Bronchial smooth muscle cell (primary cell): ENCODE results near the gene OXNAD1. TPM values are rescaled to one million over a fixed set of nuclear protein-coding genes. Genes with fewer than 3 reads are reported as not detected.

Experiments
- total RNA-seq: library from RNA; depleted of rRNA; stranded (reverse); fragments of >200 nt; gene quantifications from 2 replicates; pipeline ENCODE4 v1.2.1, GENCODE V29; 2014

Gene OXNAD1, protein sequence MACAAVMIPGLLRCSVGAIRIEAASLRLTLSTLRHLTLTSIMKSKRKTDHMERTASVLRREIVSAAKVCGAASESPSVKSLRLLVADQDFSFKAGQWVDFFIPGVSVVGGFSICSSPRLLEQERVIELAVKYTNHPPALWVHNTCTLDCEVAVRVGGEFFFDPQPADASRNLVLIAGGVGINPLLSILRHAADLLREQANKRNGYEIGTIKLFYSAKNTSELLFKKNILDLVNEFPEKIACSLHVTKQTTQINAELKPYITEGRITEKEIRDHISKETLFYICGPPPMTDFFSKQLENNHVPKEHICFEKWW
- total RNA-seq = 5.7 and 7.2 TPM in 2 replicates

DNA sequence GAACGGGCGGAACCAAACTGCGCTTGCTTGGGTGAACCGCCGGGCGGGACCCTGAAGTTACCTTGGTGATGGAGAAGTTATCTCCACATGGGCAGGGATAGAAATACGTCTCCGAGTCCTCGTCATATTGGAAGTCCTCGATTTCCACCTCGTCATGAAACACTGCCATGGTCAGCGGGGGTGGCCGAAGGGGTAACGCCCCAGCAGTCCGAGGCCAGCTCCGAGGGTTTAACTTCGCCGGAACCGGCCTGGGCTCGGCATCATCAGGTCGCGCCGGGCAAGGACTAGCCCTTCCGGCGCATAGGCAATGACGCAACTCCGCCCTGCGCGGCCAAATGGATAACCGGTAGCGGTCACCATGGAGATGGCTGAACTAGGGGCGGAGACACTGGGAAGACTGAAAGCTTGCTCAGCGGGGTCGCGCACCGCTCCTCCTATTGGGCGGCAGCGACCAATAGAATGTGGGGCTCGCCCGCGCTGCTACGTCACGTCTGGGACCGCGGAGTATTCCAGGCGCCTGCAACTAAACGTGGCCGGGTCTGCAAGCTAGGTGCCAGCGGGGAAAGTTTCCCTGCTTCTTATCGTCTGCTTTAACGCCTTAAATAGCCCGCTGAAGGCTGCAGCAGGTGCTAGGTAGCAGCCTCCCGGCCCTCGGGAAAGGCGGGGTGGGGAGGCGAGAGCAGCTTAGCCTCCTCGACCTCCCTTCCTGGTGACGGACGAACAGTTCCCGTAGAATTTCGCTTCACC, at the start of gene OXNAD1, which contains the start of gene DPH3:
OXNAD1 (plus strand) TSS at position 505 of the 747 bp plus-strand sequence. CDS start 5,741 bp downstream, outside the sequence.
DPH3 (minus strand) TSS at position 236 of the 747 bp plus-strand sequence; CDS start at position 169, 67 bp downstream.

Other genes with a start within 250 kb of the OXNAD1 start
- 16.0 and 27.0 TPM in 2 replicates for gene GALNT15, start 90.5 kb upstream of the OXNAD1 start, total RNA-seq
- 14.4 and 15.9 TPM in 2 replicates for gene DPH3, start 269 bp upstream of the OXNAD1 start, total RNA-seq
- 59.6 and 94.0 TPM in 2 replicates for gene RFTN1, start 248.5 kb downstream of the OXNAD1 start, total RNA-seq